ENCODE results near the gene OGFOD2. TPM values are rescaled to one million over a fixed set of nuclear protein-coding genes. Genes with fewer than 3 reads are reported as not detected.
A peak's percentile ranks its signal among the peaks of the same experiment; 100 is the strongest.

The OGFOD2 gene
- total RNA-seq, 3 donors from 2014 or later = 9.0 to 16.5 (median 12.1) TPM

DNA sequence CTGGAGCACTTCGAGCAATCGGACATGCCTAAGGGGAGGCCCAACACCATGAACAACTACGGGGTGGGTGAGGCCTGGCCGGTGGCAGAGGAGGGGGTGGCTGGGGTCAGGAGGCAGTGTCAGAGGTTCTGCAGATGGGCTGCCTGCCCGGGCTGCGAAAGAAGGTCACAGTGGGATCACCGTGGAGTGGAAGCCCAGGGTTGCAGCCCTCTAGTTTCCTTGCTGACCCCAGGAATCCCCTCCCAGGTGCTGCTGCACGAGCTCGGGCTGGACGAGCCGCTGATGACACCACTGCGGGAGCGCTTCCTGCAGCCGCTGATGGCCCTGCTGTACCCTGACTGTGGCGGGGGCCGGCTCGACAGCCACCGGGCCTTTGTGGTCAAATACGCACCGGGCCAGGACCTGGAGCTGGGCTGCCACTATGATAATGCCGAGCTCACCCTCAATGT is 3.5 kb downstream of the OGFOD2 start:
- intact Hi-C loops (cut with DNase I; ENCODE audit: low total_unique reads) = no loop called here
- H3K9me3 ChIP-seq = no peaks in the 10 kb centered on the region
- no peak for DNase-seq (ENCODE audit: low spot score in 2 of 2)
- H3K27ac ChIP-seq = no peak overlapping the region
- H3K4me3 ChIP-seq = no peak overlapping the region
- peaks cover 21 to 42% of the 10 kb centered on the region in 2 donors for H3K4me1 ChIP-seq
- no peak for TF ChIP-seq POLR2A (IDR thresholded peaks at IDR 0.05)
- TF ChIP-seq, protein P1, sequence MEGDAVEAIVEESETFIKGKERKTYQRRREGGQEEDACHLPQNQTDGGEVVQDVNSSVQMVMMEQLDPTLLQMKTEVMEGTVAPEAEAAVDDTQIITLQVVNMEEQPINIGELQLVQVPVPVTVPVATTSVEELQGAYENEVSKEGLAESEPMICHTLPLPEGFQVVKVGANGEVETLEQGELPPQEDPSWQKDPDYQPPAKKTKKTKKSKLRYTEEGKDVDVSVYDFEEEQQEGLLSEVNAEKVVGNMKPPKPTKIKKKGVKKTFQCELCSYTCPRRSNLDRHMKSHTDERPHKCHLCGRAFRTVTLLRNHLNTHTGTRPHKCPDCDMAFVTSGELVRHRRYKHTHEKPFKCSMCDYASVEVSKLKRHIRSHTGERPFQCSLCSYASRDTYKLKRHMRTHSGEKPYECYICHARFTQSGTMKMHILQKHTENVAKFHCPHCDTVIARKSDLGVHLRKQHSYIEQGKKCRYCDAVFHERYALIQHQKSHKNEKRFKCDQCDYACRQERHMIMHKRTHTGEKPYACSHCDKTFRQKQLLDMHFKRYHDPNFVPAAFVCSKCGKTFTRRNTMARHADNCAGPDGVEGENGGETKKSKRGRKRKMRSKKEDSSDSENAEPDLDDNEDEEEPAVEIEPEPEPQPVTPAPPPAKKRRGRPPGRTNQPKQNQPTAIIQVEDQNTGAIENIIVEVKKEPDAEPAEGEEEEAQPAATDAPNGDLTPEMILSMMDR (IDR thresholded peaks at IDR 0.05) = no peak
- no peak for TF ChIP-seq POLR2AphosphoS5 (IDR thresholded peaks at IDR 0.05)
- H3K36me3 ChIP-seq = no peaks in the 10 kb centered on the region
- H3K27me3 ChIP-seq = no peaks in the 10 kb centered on the region

DNA sequence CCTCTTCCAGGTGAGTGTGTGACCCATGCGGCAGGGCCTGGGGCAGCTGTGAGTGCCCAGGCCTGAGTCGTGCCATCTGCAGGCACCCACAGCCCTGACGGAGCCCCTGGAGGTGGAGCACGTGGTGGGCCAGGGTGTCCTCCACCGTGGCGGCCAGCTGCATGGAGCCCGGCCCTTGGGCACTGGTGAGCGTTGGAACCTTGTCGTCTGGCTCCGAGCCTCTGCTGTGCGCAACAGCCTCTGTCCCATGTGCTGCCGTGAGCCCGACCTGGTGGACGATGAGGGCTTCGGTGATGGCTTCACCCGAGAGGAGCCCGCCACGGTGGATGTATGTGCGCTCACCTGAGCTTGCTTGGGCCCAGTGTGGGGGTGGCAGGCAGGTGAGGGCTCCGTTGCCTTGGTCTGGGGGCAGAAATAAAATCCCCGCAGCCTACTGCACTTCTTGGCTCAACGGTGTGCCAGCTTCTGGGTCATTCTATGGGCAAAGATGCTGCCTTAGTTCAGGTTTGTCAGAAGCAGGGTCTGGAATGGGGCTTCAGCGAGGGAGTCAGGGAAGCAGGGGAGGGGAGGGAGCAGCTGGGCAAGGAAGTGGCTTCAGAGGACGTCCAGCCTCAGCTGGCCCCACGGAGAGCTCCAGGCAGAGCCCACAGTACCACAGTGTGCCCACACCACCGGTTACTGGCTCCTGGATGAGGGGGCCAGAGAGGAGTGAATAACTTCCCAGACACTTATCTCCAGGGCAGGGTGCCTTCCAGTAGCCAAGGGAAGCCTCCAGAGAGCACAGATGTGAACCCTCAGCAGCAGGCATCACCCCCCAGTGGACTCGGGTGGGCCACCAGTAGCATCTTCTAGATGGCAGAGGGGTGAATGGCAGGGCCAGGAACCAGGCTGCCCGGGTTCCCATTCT is 4.2 kb downstream of the OGFOD2 start:
- intact Hi-C loops (cut with DNase I; ENCODE audit: low total_unique reads) = no loop called here
- H3K4me3 ChIP-seq = peak overlapping the region; percentile 84 to 99 (median 99)
- no peaks in the 10 kb centered on the region for H3K36me3 ChIP-seq
- TF ChIP-seq POLR2A (IDR thresholded peaks at IDR 0.05) = no peak
- TF ChIP-seq, protein P1 (IDR thresholded peaks at IDR 0.05) = no peak
- TF ChIP-seq POLR2AphosphoS5 (IDR thresholded peaks at IDR 0.05) = no peak
- no peaks in the 10 kb centered on the region for H3K27me3 ChIP-seq
- H3K27ac ChIP-seq = peak overlapping the region in 1 of 2 donors; percentile 10
- H3K4me1 ChIP-seq = peaks cover 26 to 37% of the 10 kb centered on the region in 2 donors
- no peak for DNase-seq (ENCODE audit: low spot score in 2 of 2)
- H3K9me3 ChIP-seq = no peaks in the 10 kb centered on the region

DNA sequence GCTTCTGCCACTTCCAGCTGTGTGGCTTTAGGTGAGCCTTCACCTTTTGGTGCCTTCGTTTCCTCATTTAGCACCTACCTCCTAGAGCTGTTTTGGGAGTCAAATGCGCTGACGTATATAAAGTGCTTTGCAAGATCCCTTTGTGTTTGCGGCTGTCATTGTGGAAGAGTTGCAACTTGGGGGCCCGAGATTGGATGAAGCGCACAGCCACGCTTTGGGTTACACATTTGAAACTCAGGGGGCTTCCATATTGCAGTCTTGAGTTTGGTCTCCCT is 4.8 kb downstream of the OGFOD2 start:
- peak overlapping the region in 1 of 2 donors; percentile 90 for H3K27ac ChIP-seq
- H3K4me1 ChIP-seq = peaks cover 27 to 37% of the 10 kb centered on the region in 2 donors
- H3K36me3 ChIP-seq = no peaks in the 10 kb centered on the region
- DNase-seq (ENCODE audit: low spot score in 2 of 2) = no peak
- H3K9me3 ChIP-seq = no peaks in the 10 kb centered on the region
- TF ChIP-seq POLR2AphosphoS5 (IDR thresholded peaks at IDR 0.05) (no peak), POLR2A (IDR thresholded peaks at IDR 0.05) (no peak)
- TF ChIP-seq, protein P1 (IDR thresholded peaks at IDR 0.05) = no peak
- peak overlapping the region; percentile 84 to 99 (median 99) for H3K4me3 ChIP-seq
- intact Hi-C loops (cut with DNase I; ENCODE audit: low total_unique reads) = no loop called here
- H3K27me3 ChIP-seq = no peaks in the 10 kb centered on the region

DNA sequence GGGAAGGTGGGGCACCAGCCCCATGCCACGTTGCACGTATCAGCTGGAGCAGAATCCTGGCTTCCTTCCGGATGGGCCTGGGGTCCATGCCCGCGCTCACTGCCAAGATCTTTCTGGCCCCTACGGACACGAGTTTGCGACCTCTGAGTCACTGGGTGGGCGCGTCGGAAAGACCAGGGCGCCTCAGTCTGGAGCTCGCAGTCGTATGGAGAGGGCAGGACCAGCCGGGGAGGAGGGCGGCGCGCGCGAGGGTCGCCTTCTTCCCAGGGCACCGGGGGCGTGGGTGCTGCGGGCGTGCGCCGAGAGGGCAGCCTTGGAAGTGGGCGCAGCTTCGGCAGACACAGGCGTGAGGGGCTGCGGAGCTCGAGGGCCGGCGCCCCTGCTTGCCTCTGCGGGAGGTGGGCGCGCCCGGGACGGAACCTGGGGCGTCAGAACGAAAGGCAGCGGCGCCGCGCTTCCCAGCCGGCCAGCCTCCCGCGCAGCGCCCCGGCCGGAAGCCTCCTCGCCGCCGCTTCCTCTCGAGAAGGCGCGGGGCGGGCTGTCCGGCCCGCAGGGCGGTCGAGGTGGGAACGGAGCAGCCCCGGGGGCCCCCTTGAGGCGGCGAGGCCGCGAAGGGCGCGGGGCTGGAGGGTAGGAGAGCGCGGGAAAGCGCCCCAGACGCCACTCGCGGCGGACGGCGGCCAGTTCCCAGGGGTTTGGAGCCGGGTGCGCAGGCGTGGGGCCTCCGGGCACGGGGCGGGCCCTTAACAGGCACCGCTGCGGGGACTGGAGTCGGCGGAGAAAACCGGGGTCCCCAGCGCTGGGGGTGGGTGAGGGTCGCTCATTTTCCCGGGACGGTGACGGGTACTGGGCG is 5.4 kb downstream of the OGFOD2 start, which contains the start of gene ARL6IP4:
Gene ARL6IP4, plus strand, starts transcription at position 499 of the 853 bp plus-strand sequence. CDS start 459 bp downstream, outside the sequence.
- Histone ChIP-seq H3K9me3 (no peaks in the 10 kb centered on the region), H3K36me3 (no peaks in the 10 kb centered on the region), H3K4me1 (peaks cover 28 to 37% of the 10 kb centered on the region in 2 donors), H3K27ac (peak within 1 kb of the TSS; percentile 89 to 90), H3K4me3 (peak within 1 kb of the TSS; percentile 84 to 99 (median 99)), H3K27me3 (no peaks in the 10 kb centered on the region)
- peak; percentile 39 to 85 (median 55) for TF ChIP-seq POLR2AphosphoS5 (IDR thresholded peaks at IDR 0.05)
- no peak for TF ChIP-seq POLR2A (IDR thresholded peaks at IDR 0.05)
- DNase-seq (ENCODE audit: low spot score in 2 of 2) = peak in 1 of 2 donors; percentile 46
- intact Hi-C loops (cut with DNase I; ENCODE audit: low total_unique reads) = no loop called here

DNA sequence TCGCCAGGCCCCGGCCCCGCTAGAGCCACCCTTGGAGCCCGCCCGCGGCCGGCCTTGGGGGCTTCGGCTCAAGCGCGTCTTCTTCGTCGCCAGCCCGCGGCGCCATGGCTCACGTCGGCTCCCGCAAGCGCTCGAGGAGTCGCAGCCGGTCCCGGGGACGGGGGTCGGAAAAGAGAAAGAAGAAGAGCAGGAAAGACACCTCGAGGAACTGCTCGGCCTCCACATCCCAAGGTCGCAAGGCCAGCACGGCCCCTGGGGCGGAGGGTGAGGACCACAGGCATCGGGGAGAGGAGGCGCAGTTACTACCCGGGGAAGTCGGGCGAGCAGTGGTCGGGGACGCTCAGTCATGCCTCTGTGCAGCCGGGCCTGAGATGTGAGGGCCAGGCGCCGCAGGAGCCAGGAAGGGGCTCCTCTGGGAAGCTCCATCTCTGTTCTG is 6.0 kb downstream of the OGFOD2 start:
- Histone ChIP-seq H3K27ac (peak overlapping the region; percentile 89 to 90), H3K27me3 (no peaks in the 10 kb centered on the region), H3K36me3 (no peaks in the 10 kb centered on the region), H3K4me1 (peaks cover 25 to 33% of the 10 kb centered on the region in 2 donors), H3K4me3 (peak overlapping the region; percentile 84 to 99 (median 99)), H3K9me3 (no peaks in the 10 kb centered on the region)
- intact Hi-C loops (cut with DNase I; ENCODE audit: low total_unique reads) = no loop called here
- no peak for TF ChIP-seq POLR2A (IDR thresholded peaks at IDR 0.05)
- TF ChIP-seq POLR2AphosphoS5 (IDR thresholded peaks at IDR 0.05) = no peak
- TF ChIP-seq, protein P1 (IDR thresholded peaks at IDR 0.05) = no peak
- no peak for DNase-seq (ENCODE audit: low spot score in 2 of 2)
